Choroid plexus epithelial cell (primary cell): Measurements from ENCODE around the gene ALK.

Experiments
- DNase-seq: peaks from one replicate; pipeline ENCODE4 v3.0.0-alpha.2; 2010; ENCODE audit warnings: low read depth
- H3K4me3 ChIP-seq: 2 replicates; pipeline ENCODE4 v1.5.1; 2011; ENCODE audit warnings: low read depth, mild to moderate bottlenecking, control low read depth, low read length, moderate library complexity
- CTCF ChIP-seq: conservative IDR thresholded peaks from 2 replicates; pipeline ENCODE4 v1.5.1; 2011; ENCODE audit warnings: low read depth, mild to moderate bottlenecking, control low read depth, inconsistent platforms, low read length, moderate library complexity

Gene ALK

DNA sequence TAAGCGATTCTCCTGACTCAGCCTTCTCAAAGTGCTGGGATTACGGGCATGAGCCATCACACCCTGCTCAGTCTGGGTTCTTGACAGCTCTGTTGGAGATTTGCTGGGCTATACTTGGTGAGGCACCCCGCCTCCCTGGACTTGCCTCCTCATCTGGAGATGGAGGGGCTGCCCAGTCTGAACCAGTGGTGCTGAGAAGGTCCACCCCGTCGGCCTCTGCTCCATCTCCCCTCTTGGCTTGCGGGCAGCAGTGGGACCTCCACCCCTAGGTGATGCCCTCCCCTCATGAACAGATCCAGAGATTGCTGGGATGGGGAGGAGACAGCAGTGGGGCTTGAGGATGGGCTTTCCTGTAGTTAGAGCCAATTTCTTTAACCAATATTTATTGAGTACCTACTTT lies 685.3 kb downstream of the ALK start:
- TF ChIP-seq CTCF = no peak
- H3K4me3 ChIP-seq = no peak overlapping the region
- DNase-seq = no peak

GRCh38 chr2:29235411-29235810 lies 686.0 kb downstream of the ALK start:
- DNase-seq = no peak
- TF ChIP-seq CTCF = no peak
- no peak overlapping the region for H3K4me3 ChIP-seq

DNA sequence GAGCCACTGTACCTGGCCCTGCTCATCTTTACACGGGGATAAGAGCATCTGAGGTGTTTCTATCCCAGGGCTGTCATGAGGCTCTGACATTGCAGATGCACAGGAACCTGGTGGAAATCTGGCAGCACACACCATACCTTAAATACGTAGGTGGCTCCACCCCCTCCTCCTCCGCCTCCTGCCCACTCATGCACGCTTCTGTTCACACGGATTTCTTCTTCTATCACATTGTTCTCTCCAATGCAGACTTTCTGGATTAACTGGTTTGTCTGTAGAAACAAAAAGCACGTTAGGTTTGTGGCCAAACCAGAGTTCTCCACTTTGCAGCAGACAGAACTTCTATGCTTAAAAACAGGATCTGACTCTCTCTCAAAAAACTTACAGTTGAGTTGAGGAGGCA lies 688.0 kb downstream of the ALK start:
- H3K4me3 ChIP-seq = no peak overlapping the region
- no peak for DNase-seq
- TF ChIP-seq CTCF = no peak

GRCh38 chr2:29232041-29232440 lies 689.3 kb downstream of the ALK start:
- H3K4me3 ChIP-seq = no peak overlapping the region
- no peak for DNase-seq
- no peak for TF ChIP-seq CTCF

GRCh38 chr2:29229640-29230039 lies 691.7 kb downstream of the ALK start:
- no peak for TF ChIP-seq CTCF
- DNase-seq = no peak

DNA sequence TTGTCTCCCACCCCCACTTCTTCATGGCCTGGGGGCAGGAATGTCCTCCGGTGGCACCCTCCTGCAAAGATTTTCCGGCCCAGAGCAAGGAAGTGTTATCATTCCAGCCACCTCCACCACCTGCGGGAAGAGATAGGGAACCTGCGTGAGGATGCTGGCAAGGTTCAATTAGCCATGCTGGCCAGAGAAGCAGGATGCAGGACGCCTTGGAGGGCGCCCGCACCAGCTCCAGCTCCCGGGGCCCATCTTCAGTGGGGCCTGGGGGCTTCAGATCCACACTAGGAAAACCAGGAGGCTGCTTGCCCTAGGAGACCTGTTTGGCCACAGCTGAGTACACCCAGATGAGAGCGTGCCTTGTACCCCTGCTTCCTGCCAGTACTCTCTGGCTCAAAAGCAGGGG lies 692.4 kb downstream of the ALK start:
- H3K4me3 ChIP-seq = no peak overlapping the region
- no peak for DNase-seq
- no peak for TF ChIP-seq CTCF

More at GRCh38 chr2:29229640-29230039, 691.7 kb downstream of the ALK start:
- H3K4me3 ChIP-seq = no peak overlapping the region

GRCh38 chr2:29227935-29228675 lies 693.3 kb downstream of the ALK start:
- DNase-seq = no peak
- no peak for TF ChIP-seq CTCF
- no peak overlapping the region for H3K4me3 ChIP-seq
